K562 (cell line): Measurements from ENCODE around the gene CBX4. TPM values are rescaled to one million over a fixed set of nuclear protein-coding genes. Genes with fewer than 3 reads are reported as not detected.
A peak's percentile ranks its signal among the peaks of the same experiment; 100 is the strongest.

ENCODE experiments used
- BCOR ChIP-seq: fragments of 450-650 bp; IDR thresholded peaks from 2 replicates; pipeline ENCODE4 v1.6.1; 2016
- BHLHE40 ChIP-seq: IDR thresholded peaks from 2 replicates; pipeline ENCODE4 v1.6.1; 2011; ENCODE audit warnings: low read length, improper control_type of control experiment
- E2F5 ChIP-seq: sonication (generic); formaldehyde crosslinking; IDR thresholded peaks from 2 replicates; pipeline ENCODE4 v1.8.0; 2022; ENCODE audit warnings: mild to moderate bottlenecking, missing genetic modification reagents
- ELF1 ChIP-seq: fragments of 200-800 bp; sonication (Bioruptor generic); IDR thresholded peaks from 2 replicates; pipeline ENCODE4 v1.6.1; 2016; ENCODE audit warnings: missing genetic modification characterization, missing compliant biosample characterization
- FOXK1 ChIP-seq: sonication (generic); formaldehyde crosslinking; IDR thresholded peaks from 2 replicates; pipeline ENCODE4 v1.8.0; 2022; ENCODE audit warnings: missing genetic modification reagents, mild to moderate bottlenecking, borderline replicate concordance
- MTA3 ChIP-seq: fragments of 450-650 bp; formaldehyde crosslinking; IDR thresholded peaks from 2 replicates; pipeline ENCODE4 v1.6.1; 2017; ENCODE audit warnings: mild to moderate bottlenecking, borderline replicate concordance
- MXI1 ChIP-seq: IDR thresholded peaks from 2 replicates; pipeline ENCODE4 v1.6.1; 2011; ENCODE audit warnings: low read depth, mild to moderate bottlenecking, improper control_type of control experiment, low read length
- NCOA6 ChIP-seq: fragments of 450-650 bp; IDR thresholded peaks from 2 replicates; pipeline ENCODE4 v1.6.1; 2017; ENCODE audit warnings: mild to moderate bottlenecking
- RBFOX2 ChIP-seq: fragments of 200-400 bp; formaldehyde crosslinking; IDR thresholded peaks from 2 replicates; pipeline ENCODE4 v1.6.1; 2017; ENCODE audit warnings: low read depth, mild to moderate bottlenecking, low read length, moderate library complexity
- SMARCE1 ChIP-seq: fragments of 450-650 bp; IDR thresholded peaks from 2 replicates; pipeline ENCODE4 v1.7.1; 2016; ENCODE audit warnings: mild to moderate bottlenecking
- STAG1 ChIP-seq: sonication (generic); formaldehyde crosslinking; IDR thresholded peaks from 2 replicates; pipeline ENCODE4 v1.5.0; 2020; ENCODE audit warnings: missing genetic modification reagents, borderline replicate concordance
- ZFPM2 ChIP-seq: fragments of 250-450 bp; sonication (Bioruptor Pico); IDR thresholded peaks from 2 replicates; pipeline ENCODE4 v1.5.1; 2022; ENCODE audit warnings: mild to moderate bottlenecking
- ZNF253 ChIP-seq: fragments of 250-450 bp; sonication (Bioruptor Pico); conservative IDR thresholded peaks from 2 replicates; pipeline ENCODE4 v1.6.1; 2021; ENCODE audit warnings: mild to moderate bottlenecking
- ZNF282 ChIP-seq: sonication (generic); formaldehyde crosslinking; IDR thresholded peaks from 2 replicates; pipeline ENCODE4 v1.8.1; 2023; ENCODE audit warnings: missing genetic modification reagents
- ZNF57 ChIP-seq: fragments of 450-650 bp; formaldehyde crosslinking; IDR thresholded peaks from 2 replicates; pipeline ENCODE4 v1.4.0; 2020; ENCODE audit warnings: mild to moderate bottlenecking, moderate library complexity
- ZZZ3 ChIP-seq: fragments of 450-650 bp; IDR thresholded peaks from 2 replicates; pipeline ENCODE4 v1.6.1; 2016; ENCODE audit warnings: antibody characterized with exemption, mild to moderate bottlenecking, moderate library complexity
- polyA plus RNA-seq, 8 experiments: library from polyadenylated mRNA; depleted of rRNA in 4 of 8; stranded (reverse) in 5 of 8; unstranded in 3 of 8; fragments of >200 nt; fragmentation: Nextera tagmentation in 2 of 8; fragmentation: Illumina TruSeq in 1 of 8; extraction: Ambion mirVana in 2 of 8; extraction: Trizol in 1 of 8; gene quantifications; 2 replicates each; pipeline versions ENCODE4 v1.2.1 to v1.2.3, GENCODE V29; 2011 to 2014; ENCODE audit warnings: inconsistent platforms in 1 of 8, missing spikeins in 1 of 8
- total RNA-seq, 7 experiments: library from RNA; depleted of rRNA in 6 of 7; stranded (reverse); fragments of >200 nt in 6 of 7; fragmentation: Illumina TruSeq in 2 of 7; extraction: Trizol in 2 of 7; gene quantifications; 2 replicates each; pipeline versions ENCODE4 v1.2.1 to v1.2.3, GENCODE V29; 2011 to 2021; ENCODE audit warnings: low replicate concordance in 1 of 7
- TF ChIP-seq, protein P1 (sequence below): fragments of 450-650 bp; IDR thresholded peaks from 2 replicates; pipeline ENCODE4 v1.6.1; 2016; ENCODE audit warnings: mild to moderate bottlenecking, moderate library complexity

The CBX4 gene
- total and polyA plus RNA-seq, 9 of the 15 experiments (the other 6 are each of a cell fraction or from before 2014, with no cell fraction given), result 0.98 to 50.5 (median 10.0) TPM

- TF ChIP-seq, protein P1, sequence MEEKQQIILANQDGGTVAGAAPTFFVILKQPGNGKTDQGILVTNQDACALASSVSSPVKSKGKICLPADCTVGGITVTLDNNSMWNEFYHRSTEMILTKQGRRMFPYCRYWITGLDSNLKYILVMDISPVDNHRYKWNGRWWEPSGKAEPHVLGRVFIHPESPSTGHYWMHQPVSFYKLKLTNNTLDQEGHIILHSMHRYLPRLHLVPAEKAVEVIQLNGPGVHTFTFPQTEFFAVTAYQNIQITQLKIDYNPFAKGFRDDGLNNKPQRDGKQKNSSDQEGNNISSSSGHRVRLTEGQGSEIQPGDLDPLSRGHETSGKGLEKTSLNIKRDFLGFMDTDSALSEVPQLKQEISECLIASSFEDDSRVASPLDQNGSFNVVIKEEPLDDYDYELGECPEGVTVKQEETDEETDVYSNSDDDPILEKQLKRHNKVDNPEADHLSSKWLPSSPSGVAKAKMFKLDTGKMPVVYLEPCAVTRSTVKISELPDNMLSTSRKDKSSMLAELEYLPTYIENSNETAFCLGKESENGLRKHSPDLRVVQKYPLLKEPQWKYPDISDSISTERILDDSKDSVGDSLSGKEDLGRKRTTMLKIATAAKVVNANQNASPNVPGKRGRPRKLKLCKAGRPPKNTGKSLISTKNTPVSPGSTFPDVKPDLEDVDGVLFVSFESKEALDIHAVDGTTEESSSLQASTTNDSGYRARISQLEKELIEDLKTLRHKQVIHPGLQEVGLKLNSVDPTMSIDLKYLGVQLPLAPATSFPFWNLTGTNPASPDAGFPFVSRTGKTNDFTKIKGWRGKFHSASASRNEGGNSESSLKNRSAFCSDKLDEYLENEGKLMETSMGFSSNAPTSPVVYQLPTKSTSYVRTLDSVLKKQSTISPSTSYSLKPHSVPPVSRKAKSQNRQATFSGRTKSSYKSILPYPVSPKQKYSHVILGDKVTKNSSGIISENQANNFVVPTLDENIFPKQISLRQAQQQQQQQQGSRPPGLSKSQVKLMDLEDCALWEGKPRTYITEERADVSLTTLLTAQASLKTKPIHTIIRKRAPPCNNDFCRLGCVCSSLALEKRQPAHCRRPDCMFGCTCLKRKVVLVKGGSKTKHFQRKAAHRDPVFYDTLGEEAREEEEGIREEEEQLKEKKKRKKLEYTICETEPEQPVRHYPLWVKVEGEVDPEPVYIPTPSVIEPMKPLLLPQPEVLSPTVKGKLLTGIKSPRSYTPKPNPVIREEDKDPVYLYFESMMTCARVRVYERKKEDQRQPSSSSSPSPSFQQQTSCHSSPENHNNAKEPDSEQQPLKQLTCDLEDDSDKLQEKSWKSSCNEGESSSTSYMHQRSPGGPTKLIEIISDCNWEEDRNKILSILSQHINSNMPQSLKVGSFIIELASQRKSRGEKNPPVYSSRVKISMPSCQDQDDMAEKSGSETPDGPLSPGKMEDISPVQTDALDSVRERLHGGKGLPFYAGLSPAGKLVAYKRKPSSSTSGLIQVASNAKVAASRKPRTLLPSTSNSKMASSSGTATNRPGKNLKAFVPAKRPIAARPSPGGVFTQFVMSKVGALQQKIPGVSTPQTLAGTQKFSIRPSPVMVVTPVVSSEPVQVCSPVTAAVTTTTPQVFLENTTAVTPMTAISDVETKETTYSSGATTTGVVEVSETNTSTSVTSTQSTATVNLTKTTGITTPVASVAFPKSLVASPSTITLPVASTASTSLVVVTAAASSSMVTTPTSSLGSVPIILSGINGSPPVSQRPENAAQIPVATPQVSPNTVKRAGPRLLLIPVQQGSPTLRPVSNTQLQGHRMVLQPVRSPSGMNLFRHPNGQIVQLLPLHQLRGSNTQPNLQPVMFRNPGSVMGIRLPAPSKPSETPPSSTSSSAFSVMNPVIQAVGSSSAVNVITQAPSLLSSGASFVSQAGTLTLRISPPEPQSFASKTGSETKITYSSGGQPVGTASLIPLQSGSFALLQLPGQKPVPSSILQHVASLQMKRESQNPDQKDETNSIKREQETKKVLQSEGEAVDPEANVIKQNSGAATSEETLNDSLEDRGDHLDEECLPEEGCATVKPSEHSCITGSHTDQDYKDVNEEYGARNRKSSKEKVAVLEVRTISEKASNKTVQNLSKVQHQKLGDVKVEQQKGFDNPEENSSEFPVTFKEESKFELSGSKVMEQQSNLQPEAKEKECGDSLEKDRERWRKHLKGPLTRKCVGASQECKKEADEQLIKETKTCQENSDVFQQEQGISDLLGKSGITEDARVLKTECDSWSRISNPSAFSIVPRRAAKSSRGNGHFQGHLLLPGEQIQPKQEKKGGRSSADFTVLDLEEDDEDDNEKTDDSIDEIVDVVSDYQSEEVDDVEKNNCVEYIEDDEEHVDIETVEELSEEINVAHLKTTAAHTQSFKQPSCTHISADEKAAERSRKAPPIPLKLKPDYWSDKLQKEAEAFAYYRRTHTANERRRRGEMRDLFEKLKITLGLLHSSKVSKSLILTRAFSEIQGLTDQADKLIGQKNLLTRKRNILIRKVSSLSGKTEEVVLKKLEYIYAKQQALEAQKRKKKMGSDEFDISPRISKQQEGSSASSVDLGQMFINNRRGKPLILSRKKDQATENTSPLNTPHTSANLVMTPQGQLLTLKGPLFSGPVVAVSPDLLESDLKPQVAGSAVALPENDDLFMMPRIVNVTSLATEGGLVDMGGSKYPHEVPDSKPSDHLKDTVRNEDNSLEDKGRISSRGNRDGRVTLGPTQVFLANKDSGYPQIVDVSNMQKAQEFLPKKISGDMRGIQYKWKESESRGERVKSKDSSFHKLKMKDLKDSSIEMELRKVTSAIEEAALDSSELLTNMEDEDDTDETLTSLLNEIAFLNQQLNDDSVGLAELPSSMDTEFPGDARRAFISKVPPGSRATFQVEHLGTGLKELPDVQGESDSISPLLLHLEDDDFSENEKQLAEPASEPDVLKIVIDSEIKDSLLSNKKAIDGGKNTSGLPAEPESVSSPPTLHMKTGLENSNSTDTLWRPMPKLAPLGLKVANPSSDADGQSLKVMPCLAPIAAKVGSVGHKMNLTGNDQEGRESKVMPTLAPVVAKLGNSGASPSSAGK, result peak; percentile 100
- peak; percentile 55; the same call in 1 of the 2 replicates for TF ChIP-seq SMARCE1
- peak; percentile 74; the same call in 1 of the 2 replicates for TF ChIP-seq MTA3
- TF ChIP-seq ELF1 (tag), result peak; percentile 56; the same call in 1 of the 2 replicates
- TF ChIP-seq ZFPM2 (CRISPR knock-in tag), result no peak
- TF ChIP-seq ZZZ3, result no peak
- TF ChIP-seq ZNF57 (CRISPR knock-in tag), result 0 out of 2 replicates have a peak, but pooled peaks have one; percentile 15
- peak; percentile 82 for TF ChIP-seq BHLHE40
- TF ChIP-seq E2F5 (CRISPR knock-in tag), result peak; percentile 97
- no peak for TF ChIP-seq ZNF253
- no peak for TF ChIP-seq MXI1
- TF ChIP-seq FOXK1 (CRISPR knock-in tag), result no peak; the same call in 1 of the 2 replicates
- peak; percentile 96; the same call in 1 of the 2 replicates for TF ChIP-seq ZNF282 (CRISPR knock-in tag)
- TF ChIP-seq STAG1 (CRISPR knock-in tag), result peak; percentile 87
- peak; percentile 38; the same call in 1 of the 2 replicates for TF ChIP-seq BCOR
- TF ChIP-seq NCOA6, result no peak
- TF ChIP-seq RBFOX2, result peak; percentile 90
These were observed 36.4 kb downstream of the CBX4 start (continued) for GRCh38 chr17:79802736-79803420.
